Measurements from ENCODE around the gene DUOX2.

Gene DUOX2

DNA sequence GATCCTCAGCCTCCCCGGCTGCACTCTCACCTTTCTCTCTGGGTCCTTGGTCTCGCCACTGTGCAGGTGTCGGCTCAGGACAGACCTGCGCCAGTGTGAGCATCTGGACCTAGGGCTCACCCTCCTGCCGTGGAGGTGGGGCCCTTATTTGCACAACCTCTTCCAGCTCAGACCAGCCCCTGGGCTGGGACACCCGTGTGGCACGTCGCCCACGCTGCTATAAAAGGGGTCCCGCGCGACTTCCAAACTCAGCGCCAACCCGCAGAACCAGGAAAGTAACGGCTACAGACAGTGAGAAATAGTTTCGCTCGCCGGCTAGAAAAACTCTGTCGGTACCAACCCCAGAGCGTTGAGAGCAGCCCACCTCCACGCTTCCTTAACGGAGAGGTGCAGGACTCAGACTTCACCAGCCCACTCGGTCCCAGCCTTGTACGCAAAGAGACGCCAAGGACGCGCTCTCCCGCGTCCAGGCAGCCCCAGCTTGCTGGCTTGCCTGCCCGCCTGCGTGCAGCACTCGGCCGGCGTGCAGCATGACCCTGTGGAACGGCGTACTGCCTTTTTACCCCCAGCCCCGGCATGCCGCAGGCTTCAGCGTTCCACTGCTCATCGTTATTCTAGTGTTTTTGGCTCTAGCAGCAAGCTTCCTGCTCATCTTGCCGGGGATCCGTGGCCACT, at the start of gene DUOX2, which contains the start of gene DUOXA2:
Gene DUOX2 (minus strand): TSS at position 97 of the 675 bp plus-strand sequence. CDS start 761 bp downstream, outside the sequence.
Gene DUOXA2 (plus strand): TSS at position 251 of the 675 bp plus-strand sequence. CDS start 280 bp downstream, at position 531.
- DNase-seq: no peak

DNA sequence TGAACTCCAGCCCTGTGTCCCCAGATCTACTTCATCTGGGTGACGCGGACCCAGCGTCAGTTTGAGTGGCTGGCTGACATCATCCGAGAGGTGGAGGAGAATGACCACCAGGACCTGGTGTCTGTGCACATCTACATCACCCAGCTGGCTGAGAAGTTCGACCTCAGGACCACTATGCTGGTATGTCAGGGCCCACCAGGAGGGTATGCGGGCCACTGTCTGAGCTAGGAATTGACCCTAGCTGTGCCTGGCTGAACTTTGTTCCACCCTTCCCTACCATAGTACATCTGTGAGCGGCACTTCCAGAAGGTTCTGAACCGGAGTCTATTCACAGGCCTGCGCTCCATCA, 49.5 kb upstream of the DUOX2 start:
- no peak for DNase-seq

GRCh38 chr15:45162771-45163507, 49.0 kb upstream of the DUOX2 start:
- DNase-seq: peak; percentile 69

- no peak for DNase-seq
Observed at GRCh38 chr15:45161666-45162065, 47.7 kb upstream of the DUOX2 start.

DNA sequence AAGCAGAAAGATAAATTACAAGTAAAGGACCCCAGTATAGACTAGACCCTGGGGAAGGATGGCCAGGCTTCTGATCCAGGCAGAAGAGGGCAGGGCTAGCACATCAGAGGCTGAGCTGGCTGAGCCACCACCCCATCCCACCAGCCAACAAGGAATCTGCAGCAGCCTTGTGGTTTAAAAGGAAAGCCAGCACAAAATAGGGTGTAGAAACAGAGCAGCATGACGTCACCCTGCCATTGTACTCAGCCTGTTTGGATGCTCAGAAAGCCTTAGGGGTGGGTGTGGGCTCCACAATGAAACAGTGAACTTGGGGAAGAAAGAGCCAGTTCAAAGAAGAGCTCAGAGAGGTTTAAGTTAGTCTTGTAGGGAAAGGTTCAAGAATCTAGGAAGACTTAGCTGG, 44.0 kb upstream of the DUOX2 start:
- DNase-seq: no peak

GRCh38 chr15:45156744-45157455, 42.9 kb upstream of the DUOX2 start:
- DNase-seq: no peak

DNA sequence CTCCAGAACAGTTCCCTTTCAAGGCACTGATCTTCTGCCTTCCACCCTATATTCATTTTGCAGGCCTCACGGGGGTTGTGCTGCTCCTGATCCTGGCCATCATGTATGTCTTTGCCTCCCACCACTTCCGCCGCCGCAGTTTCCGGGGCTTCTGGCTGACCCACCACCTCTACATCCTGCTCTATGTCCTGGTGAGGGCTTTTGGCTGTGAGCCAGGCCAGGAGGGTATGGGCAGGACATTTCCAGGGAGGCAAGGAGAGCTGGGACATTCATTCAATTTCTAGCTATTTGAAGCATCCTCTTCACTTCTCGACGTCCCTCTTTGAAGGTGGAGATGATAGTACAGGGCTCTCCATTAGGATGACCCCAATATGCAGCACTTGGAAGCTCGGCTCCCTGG, 41.8 kb upstream of the DUOX2 start:
- DNase-seq: no peak

DNA sequence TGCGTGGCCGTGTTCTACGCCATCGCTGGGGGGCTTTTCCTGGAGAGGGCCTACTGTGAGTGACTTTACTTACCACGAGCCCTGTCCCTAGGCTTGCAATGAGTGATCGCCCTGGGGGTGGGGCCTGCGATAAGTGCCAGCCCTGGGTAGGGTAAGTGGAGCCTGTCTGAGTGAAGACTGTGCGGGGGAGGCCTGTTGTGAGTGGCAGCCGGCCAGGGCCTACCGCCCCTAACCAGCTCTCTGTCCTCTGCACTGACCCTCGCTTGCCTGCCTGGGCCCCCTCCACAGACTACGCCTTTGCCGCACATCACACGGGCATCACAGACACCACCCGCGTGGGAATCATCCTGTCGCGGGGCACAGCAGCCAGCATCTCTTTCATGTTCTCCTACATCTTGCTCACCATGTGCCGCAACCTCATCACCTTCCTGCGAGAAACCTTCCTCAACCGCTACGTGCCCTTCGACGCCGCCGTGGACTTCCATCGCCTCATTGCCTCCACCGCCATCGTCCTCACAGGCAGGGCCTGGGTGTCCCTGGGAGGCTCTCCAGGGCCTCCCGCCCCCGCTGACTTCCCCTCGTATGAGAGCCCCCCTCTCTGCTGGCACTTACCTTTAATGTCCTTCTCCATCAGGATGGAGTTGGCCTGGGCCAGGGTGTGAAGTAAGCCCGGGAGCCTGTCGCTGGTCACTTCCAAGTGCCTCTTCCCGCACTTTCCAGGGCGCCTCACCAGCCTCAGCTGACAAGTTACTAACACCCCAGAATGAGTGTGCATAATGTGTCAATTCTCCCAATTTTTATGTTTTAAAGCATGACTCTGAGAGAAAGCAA, 38.2 kb upstream of the DUOX2 start:
- DNase-seq: no peak

GRCh38 chr15:45150997-45151396, 37.0 kb upstream of the DUOX2 start:
- DNase-seq: no peak

GRCh38 chr15:45150481-45150880, 36.5 kb upstream of the DUOX2 start:
- DNase-seq: no peak

GRCh38 chr15:45149060-45149459, 35.1 kb upstream of the DUOX2 start:
- no peak for DNase-seq

- no peak for DNase-seq
Observed at GRCh38 chr15:45148076-45149059, 34.4 kb upstream of the DUOX2 start.

GRCh38 chr15:45147606-45148005, 33.6 kb upstream of the DUOX2 start:
- no peak for DNase-seq

- no peak for DNase-seq
Observed at GRCh38 chr15:45146405-45146804, 32.4 kb upstream of the DUOX2 start.

- no peak for DNase-seq
Observed at GRCh38 chr15:45144775-45145174, 30.8 kb upstream of the DUOX2 start.

GRCh38 chr15:45143946-45144345, 30.0 kb upstream of the DUOX2 start:
- DNase-seq: no peak

- no peak for DNase-seq
Observed at GRCh38 chr15:45143056-45143455, 29.1 kb upstream of the DUOX2 start.

- DNase-seq: no peak
Observed at GRCh38 chr15:45141386-45141785, 27.4 kb upstream of the DUOX2 start.

DNA sequence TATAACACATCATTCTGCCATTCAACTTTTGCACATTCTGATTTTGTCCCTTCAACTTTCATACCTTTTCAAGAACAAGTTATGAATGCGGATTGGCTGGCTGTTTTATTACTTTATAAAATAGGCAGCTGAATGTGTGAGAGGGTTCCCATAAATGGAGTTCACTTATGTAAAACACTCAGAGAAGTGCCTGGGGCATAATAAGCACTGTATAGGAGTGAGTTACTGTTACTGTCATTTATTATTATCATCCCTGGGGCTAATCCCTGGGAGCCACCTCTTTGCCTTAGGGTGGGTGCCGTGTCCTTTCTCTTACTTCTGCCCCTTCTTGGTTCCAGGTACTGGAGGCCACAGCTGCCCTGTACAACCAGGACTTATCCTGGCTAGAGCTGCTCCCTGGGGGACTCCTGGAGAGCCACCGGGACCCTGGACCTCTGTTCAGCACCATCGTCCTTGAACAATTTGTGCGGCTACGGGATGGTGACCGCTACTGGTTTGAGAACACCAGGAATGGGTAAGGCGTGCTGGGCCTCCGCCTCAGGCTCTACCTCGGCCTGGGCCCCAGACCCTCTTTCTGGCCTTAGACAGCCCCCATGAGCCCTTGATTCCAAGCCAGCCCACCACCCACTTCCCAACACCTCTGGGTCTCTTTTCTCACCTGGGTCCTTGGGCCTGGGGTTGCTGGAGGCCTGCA, 26.7 kb upstream of the DUOX2 start:
- no peak for DNase-seq

GRCh38 chr15:45139770-45140169, 25.8 kb upstream of the DUOX2 start:
- DNase-seq: no peak

Data from CD4-positive, alpha-beta T cell treated with Interferon gamma for 1 hour (primary cell).